CD4-positive, CD25-positive, alpha-beta regulatory T cell (primary cell): Measurements from ENCODE around the gene TMEM97. TPM values are rescaled to one million over a fixed set of nuclear protein-coding genes. Genes with fewer than 3 reads are reported as not detected.

Experiments
- ATAC-seq, 2 donors: fragments of 150-1000 bp; cut with Tn5 transposase; one replicate each; pipeline ENCODE4 v1.10.0; 2021; ENCODE audit warnings: low read depth in 2 of 2, moderate number of reproducible peaks in 2 of 2, moderate library complexity in 1 of 2
- DNase-seq, 3 donors: peaks; one replicate each; pipeline versions ENCODE4 v3.0.0 to v3.0.0-alpha.2; 2012 to 2022; ENCODE audit warnings: mixed read lengths in 1 of 3
- H3K27ac ChIP-seq: one replicate; pipeline ENCODE4 v1.7.0; 2013; ENCODE audit warnings: mild to moderate bottlenecking, low read length; ENCODE audit not compliant: insufficient read depth, poor library complexity, severe bottlenecking
- H3K27me3 ChIP-seq: one replicate; pipeline ENCODE4 v1.7.0; 2013; ENCODE audit warnings: low read length; ENCODE audit not compliant: control insufficient read depth, insufficient read depth
- H3K36me3 ChIP-seq: one replicate; pipeline ENCODE4 v1.7.0; 2013; ENCODE audit warnings: mild to moderate bottlenecking, low read length, moderate library complexity; ENCODE audit not compliant: control insufficient read depth, insufficient read depth
- H3K4me1 ChIP-seq: 2 replicates; pipeline ENCODE4 v1.7.0; 2013; ENCODE audit warnings: mild to moderate bottlenecking, low read length; ENCODE audit not compliant: insufficient read depth, control insufficient read depth, poor library complexity, severe bottlenecking
- H3K4me3 ChIP-seq: one replicate; pipeline ENCODE4 v1.7.0; 2013; ENCODE audit warnings: low read depth, mild to moderate bottlenecking, low read length, moderate library complexity
- H3K9me3 ChIP-seq, 2 experiments: 1 replicate in 1 of 2; 2 replicates in 1 of 2; pipeline ENCODE4 v1.7.0; 2013; ENCODE audit warnings: low read length in 2 of 2, mild to moderate bottlenecking in 1 of 2, moderate library complexity in 1 of 2; ENCODE audit not compliant: control insufficient read depth in 2 of 2
- H3K27ac Mint-ChIP-seq, 3 donors: one replicate each; pipeline ENCODE4 v1.8.0; 2020 to 2022; ENCODE audit warnings: mild to moderate bottlenecking in 3 of 3, mixed read lengths in 3 of 3, moderate library complexity in 2 of 3
- H3K27me3 Mint-ChIP-seq: one replicate; pipeline ENCODE4 v1.8.0; 2022; ENCODE audit warnings: mild to moderate bottlenecking, mixed read lengths
- H3K36me3 Mint-ChIP-seq: one replicate; pipeline ENCODE4 v1.8.0; 2020; ENCODE audit warnings: mixed read lengths
- H3K4me1 Mint-ChIP-seq, 4 donors: one replicate each; pipeline ENCODE4 v1.8.0; 2020 to 2022; ENCODE audit warnings: mixed read lengths in 4 of 4, mild to moderate bottlenecking in 1 of 4
- H3K4me3 Mint-ChIP-seq, 4 donors: one replicate each; pipeline ENCODE4 v1.8.0; 2020 to 2022; ENCODE audit warnings: mild to moderate bottlenecking in 4 of 4, mixed read lengths in 4 of 4, moderate library complexity in 3 of 4
- H3K9me3 Mint-ChIP-seq, 7 donors: one replicate each; pipeline ENCODE4 v1.8.0; 2020 to 2022; ENCODE audit warnings: mixed read lengths in 7 of 7, mild to moderate bottlenecking in 3 of 7, moderate library complexity in 2 of 7
- polyA plus RNA-seq, 4 donors: library from polyadenylated mRNA; unstranded; fragments of 300-500 nt; fragmentation: Illumina TruSeq; gene quantifications; one replicate each; pipeline ENCODE4 v1.2.3, GENCODE V29; 2021
- total RNA-seq: library from RNA; stranded (reverse); gene quantifications from one replicate; pipeline ENCODE4 v1.2.3, GENCODE V29; 2022

The TMEM97 gene
- total and polyA plus RNA-seq, 5 donors from 2014 or later = 4.1 to 9.5 (median 7.3) TPM

GRCh38 chr17:28327031-28327607 lies 8.1 kb downstream of the TMEM97 start:
- Histone ChIP-seq H3K27ac (no peak overlapping the region), H3K4me3 (no peak overlapping the region), H3K4me1 (no peaks in the 10 kb centered on the region), H3K9me3 (no peaks in the 10 kb centered on the region), H3K36me3 (peaks cover 36% of the 10 kb centered on the region), H3K27me3 (no peaks in the 10 kb centered on the region)
- Mint-ChIP-seq H3K27ac (no peak overlapping the region), H3K27me3 (no peaks in the 10 kb centered on the region), H3K4me1 (peaks cover 0 to 4% (median 2%) of the 10 kb centered on the region in 4 donors), H3K4me3 (peak overlapping the region in 1 of 4 donors; percentile 13), H3K9me3 (no peaks in the 10 kb centered on the region), H3K36me3 (peaks cover 20% of the 10 kb centered on the region)
- DNase-seq = peak in 1 of 3 donors; percentile 31
- peak in 1 of 2 donors; percentile 12 for ATAC-seq

- Histone ChIP-seq H3K27me3 (no peaks in the 10 kb centered on the region), H3K27ac (no peak overlapping the region), H3K36me3 (peaks cover 36% of the 10 kb centered on the region), H3K4me3 (no peak overlapping the region), H3K9me3 (no peaks in the 10 kb centered on the region), H3K4me1 (no peaks in the 10 kb centered on the region)
- DNase-seq (no peak), ATAC-seq (no peak)
- H3K4me3 Mint-ChIP-seq = no peak overlapping the region
- no peaks in the 10 kb centered on the region for H3K27me3 Mint-ChIP-seq
- no peaks in the 10 kb centered on the region for H3K9me3 Mint-ChIP-seq
- H3K4me1 Mint-ChIP-seq = peaks cover 0 to 6% (median 2%) of the 10 kb centered on the region in 4 donors
- no peak overlapping the region for H3K27ac Mint-ChIP-seq
- H3K36me3 Mint-ChIP-seq = peaks cover 23% of the 10 kb centered on the region
Observed at GRCh38 chr17:28327709-28328108, 8.7 kb downstream of the TMEM97 start.

- H3K27me3 Mint-ChIP-seq = no peaks in the 10 kb centered on the region
- H3K9me3 Mint-ChIP-seq = no peaks in the 10 kb centered on the region
- DNase-seq = no peak
- Histone ChIP-seq H3K4me1 (no peaks in the 10 kb centered on the region), H3K4me3 (no peak overlapping the region), H3K27ac (no peak overlapping the region), H3K9me3 (no peaks in the 10 kb centered on the region), H3K36me3 (peaks cover 36% of the 10 kb centered on the region), H3K27me3 (no peaks in the 10 kb centered on the region)
- H3K4me3 Mint-ChIP-seq = no peak overlapping the region
- no peak for ATAC-seq
- H3K27ac Mint-ChIP-seq = peak overlapping the region in 1 of 3 donors; percentile 15
- peaks cover 0 to 6% (median 1%) of the 10 kb centered on the region in 4 donors for H3K4me1 Mint-ChIP-seq
- peaks cover 23% of the 10 kb centered on the region for H3K36me3 Mint-ChIP-seq
Observed at GRCh38 chr17:28328325-28328724, 9.3 kb downstream of the TMEM97 start.

GRCh38 chr17:28330671-28331070 lies 11.7 kb downstream of the TMEM97 start:
- peaks cover 4 to 26% (median 18%) of the 10 kb centered on the region in 4 donors for H3K4me1 Mint-ChIP-seq
- Histone ChIP-seq H3K36me3 (peaks cover 36% of the 10 kb centered on the region), H3K27me3 (no peaks in the 10 kb centered on the region), H3K27ac (no peak overlapping the region), H3K9me3 (no peaks in the 10 kb centered on the region), H3K4me1 (peaks cover 12% of the 10 kb centered on the region), H3K4me3 (no peak overlapping the region)
- H3K36me3 Mint-ChIP-seq = peaks cover 23% of the 10 kb centered on the region
- H3K4me3 Mint-ChIP-seq = peak overlapping the region in 2 of 4 donors; percentile 47 to 64
- H3K27me3 Mint-ChIP-seq = no peaks in the 10 kb centered on the region
- DNase-seq = no peak
- H3K9me3 Mint-ChIP-seq = no peaks in the 10 kb centered on the region
- H3K27ac Mint-ChIP-seq = peak overlapping the region in 1 of 3 donors; percentile 20
- ATAC-seq = no peak

- H3K4me1 Mint-ChIP-seq = peaks cover 4 to 37% (median 28%) of the 10 kb centered on the region in 4 donors
- peaks cover 19% of the 10 kb centered on the region for H3K36me3 Mint-ChIP-seq
- H3K27ac Mint-ChIP-seq = peak overlapping the region in 2 of 3 donors; percentile 3 to 60
- Histone ChIP-seq H3K36me3 (peaks cover 36% of the 10 kb centered on the region), H3K4me3 (no peak overlapping the region), H3K4me1 (peaks cover 25% of the 10 kb centered on the region), H3K27me3 (no peaks in the 10 kb centered on the region), H3K9me3 (no peaks in the 10 kb centered on the region), H3K27ac (no peak overlapping the region)
- H3K4me3 Mint-ChIP-seq = peak overlapping the region in 1 of 4 donors; percentile 67
- H3K27me3 Mint-ChIP-seq = no peaks in the 10 kb centered on the region
- ATAC-seq (no peak), DNase-seq (no peak)
- H3K9me3 Mint-ChIP-seq = no peaks in the 10 kb centered on the region
Observed at GRCh38 chr17:28331891-28332420, 13.0 kb downstream of the TMEM97 start.

GRCh38 chr17:28333083-28333746 lies 14.2 kb downstream of the TMEM97 start:
- Mint-ChIP-seq H3K4me3 (peak overlapping the region; percentile 69 to 98 (median 88)), H3K27ac (peak overlapping the region in 1 of 3 donors; percentile 96), H3K27me3 (no peaks in the 10 kb centered on the region), H3K36me3 (peaks cover 13% of the 10 kb centered on the region), H3K4me1 (peaks cover 4 to 49% (median 38%) of the 10 kb centered on the region in 4 donors), H3K9me3 (no peaks in the 10 kb centered on the region)
- H3K4me1 ChIP-seq = peaks cover 26% of the 10 kb centered on the region
- ATAC-seq = no peak
- H3K9me3 ChIP-seq = no peaks in the 10 kb centered on the region
- no peaks in the 10 kb centered on the region for H3K27me3 ChIP-seq
- no peak for DNase-seq
- no peak overlapping the region for H3K27ac ChIP-seq
- H3K36me3 ChIP-seq = peaks cover 28% of the 10 kb centered on the region
- no peak overlapping the region for H3K4me3 ChIP-seq

- H3K4me1 ChIP-seq = peaks cover 26% of the 10 kb centered on the region
- Mint-ChIP-seq H3K9me3 (no peaks in the 10 kb centered on the region), H3K36me3 (peaks cover 4% of the 10 kb centered on the region), H3K4me1 (peaks cover 4 to 55% (median 43%) of the 10 kb centered on the region in 4 donors), H3K27me3 (no peaks in the 10 kb centered on the region), H3K4me3 (peak overlapping the region; percentile 95 to 98 (median 97)), H3K27ac (peak overlapping the region in 2 of 3 donors; percentile 96 to 97)
- ATAC-seq (no peak), DNase-seq (no peak)
- no peaks in the 10 kb centered on the region for H3K27me3 ChIP-seq
- H3K9me3 ChIP-seq = no peaks in the 10 kb centered on the region
- peak overlapping the region; percentile 92 for H3K27ac ChIP-seq
- H3K36me3 ChIP-seq = peaks cover 18% of the 10 kb centered on the region
- peak overlapping the region; percentile 63 for H3K4me3 ChIP-seq
Observed at GRCh38 chr17:28334171-28334570, 15.2 kb downstream of the TMEM97 start.
